ENCODE measurements around the gene GRIK3. TPM values are rescaled to one million over a fixed set of nuclear protein-coding genes. Genes with fewer than 3 reads are reported as not detected.

The GRIK3 gene
- total and polyA plus RNA-seq, 2 experiments from 2014 or later, result 0.31 to 2.9 TPM

- no peak overlapping the region for H3K4me3 Mint-ChIP-seq
- TF ChIP-seq CREB1 (CRISPR knock-in tag; IDR thresholded peaks at IDR 0.05; ENCODE audit: low read depth), result no peak
- TF ChIP-seq ETS1 (IDR thresholded peaks at IDR 0.05), result no peak
- TF ChIP-seq CTCF (conservative IDR thresholded peaks at IDR 0.05; ENCODE audit: low read depth in 2 of 2), result no peak
- TF ChIP-seq JUNB (IDR thresholded peaks at IDR 0.05; ENCODE audit: unreplicated experiment), result no peak
- TF ChIP-seq EZH2 (IDR thresholded peaks at IDR 0.05; ENCODE audit: low read depth, unreplicated experiment), result no peak
- TF ChIP-seq EZH2phosphoT487 (IDR thresholded peaks at IDR 0.05; ENCODE audit: unreplicated experiment), result no peak
- no peak for TF ChIP-seq REST (IDR thresholded peaks at IDR 0.05; ENCODE audit: unreplicated experiment)
- H2AFZ ChIP-seq, result no peak overlapping the region
- no peaks in the 10 kb centered on the region for H4K20me1 ChIP-seq (replicated peaks; ENCODE audit: insufficient read depth)
- no peak overlapping the region for H3K27ac Mint-ChIP-seq
- no peaks in the 10 kb centered on the region for H3K36me3 Mint-ChIP-seq (ENCODE audit: low read depth)
- peaks cover 5% of the 10 kb centered on the region for H3K27me3 Mint-ChIP-seq (ENCODE audit: insufficient read depth, low read depth, poor library complexity)
- DNase-seq (ENCODE audit: low spot score) (no peak), ATAC-seq (no peak)
- H3K79me2 ChIP-seq (replicated peaks; ENCODE audit: insufficient read depth), result no peaks in the 10 kb centered on the region
- H3K4me2 ChIP-seq, result no peak overlapping the region
- no peaks in the 10 kb centered on the region for H3K9me3 Mint-ChIP-seq
- no peaks in the 10 kb centered on the region for H3K9me2 ChIP-seq (ENCODE audit: insufficient read depth)
- no peaks in the 10 kb centered on the region for H3K36me3 ChIP-seq (ENCODE audit: insufficient read depth)
- no peak overlapping the region for H3K27ac ChIP-seq (ENCODE audit: low read depth)
- no peaks in the 10 kb centered on the region for H3F3A ChIP-seq (replicated peaks; ENCODE audit: low read depth)
- no peaks in the 10 kb centered on the region for H3K4me1 ChIP-seq (ENCODE audit: insufficient read depth)
- H3K27me3 ChIP-seq (ENCODE audit: insufficient read depth), result no peaks in the 10 kb centered on the region
- H3K4me3 ChIP-seq, result no peak overlapping the region
- H3K4me1 Mint-ChIP-seq, result peaks cover 13% of the 10 kb centered on the region; the same call in 2 of the 3 replicates
Measured at GRCh38 chr1:36865602-36865900, 168.8 kb downstream of the GRIK3 start.

- H3K27me3 Mint-ChIP-seq (ENCODE audit: insufficient read depth, low read depth, poor library complexity), result peaks cover 5% of the 10 kb centered on the region
- TF ChIP-seq ZNF331 (CRISPR knock-in tag; IDR thresholded peaks at IDR 0.05; ENCODE audit: low read depth), result no peak
- no peak for TF ChIP-seq NANOG (IDR thresholded peaks at IDR 0.05; ENCODE audit: borderline replicate concordance)
- TF ChIP-seq CREB1 (CRISPR knock-in tag; IDR thresholded peaks at IDR 0.05; ENCODE audit: low read depth), result no peak
- no peak overlapping the region for H3K27ac ChIP-seq (ENCODE audit: low read depth)
- no peaks in the 10 kb centered on the region for H3K9me3 Mint-ChIP-seq
- H2AFZ ChIP-seq, result no peak overlapping the region
- H3K4me2 ChIP-seq, result no peak overlapping the region
- H3K4me3 ChIP-seq, result no peak overlapping the region
- peaks cover 12% of the 10 kb centered on the region; the same call in 2 of the 3 replicates for H3K4me1 Mint-ChIP-seq
- H3K9me2 ChIP-seq (ENCODE audit: insufficient read depth), result no peaks in the 10 kb centered on the region
- H3K36me3 Mint-ChIP-seq (ENCODE audit: low read depth), result no peaks in the 10 kb centered on the region
- no peaks in the 10 kb centered on the region for H3K36me3 ChIP-seq (ENCODE audit: insufficient read depth)
- ATAC-seq (no peak), DNase-seq (ENCODE audit: low spot score) (no peak)
- no peaks in the 10 kb centered on the region for H3K27me3 ChIP-seq (ENCODE audit: insufficient read depth)
- H4K20me1 ChIP-seq (replicated peaks; ENCODE audit: insufficient read depth), result no peaks in the 10 kb centered on the region
- H3F3A ChIP-seq (replicated peaks; ENCODE audit: low read depth), result no peaks in the 10 kb centered on the region
- H3K79me2 ChIP-seq (replicated peaks; ENCODE audit: insufficient read depth), result no peaks in the 10 kb centered on the region
- H3K4me3 Mint-ChIP-seq, result no peak overlapping the region
- no peaks in the 10 kb centered on the region for H3K4me1 ChIP-seq (ENCODE audit: insufficient read depth)
- H3K27ac Mint-ChIP-seq, result no peak overlapping the region
Measured at GRCh38 chr1:36864823-36865601, 169.3 kb downstream of the GRIK3 start.
